Adipose tissue (tissue), 3 donors: Measurements from ENCODE around the gene SDC1. TPM values are rescaled to one million over a fixed set of nuclear protein-coding genes. Genes with fewer than 3 reads are reported as not detected.

Experiments used
- H3K27ac ChIP-seq: one replicate; pipeline ENCODE4 v1.5.1; 2013; ENCODE audit warnings: low read depth, low read length
- WGBS, 3 donors: extraction: QIAGEN DNeasy Blood & Tissue Kit; methylation state at CpG; one replicate each; pipeline ENCODE4 v1.1.7; 2013; 5-methylcytosine and 5-hydroxymethylcytosine counted together
- polyA plus RNA-seq, 3 donors: library from polyadenylated mRNA; stranded (reverse); fragments of 200-250 nt; gene quantifications; one replicate each; pipeline ENCODE4 v1.2.3, GENCODE V29; 2013
- donor health status: healthy with polysubstance abuse.
- donor health status: Bipolar disorder and iron deficiency.
- donor health status: healthy.

The SDC1 gene
- polyA plus RNA-seq, 3 donors = 1.5 to 6.0 (median 2.8) TPM

DNA sequence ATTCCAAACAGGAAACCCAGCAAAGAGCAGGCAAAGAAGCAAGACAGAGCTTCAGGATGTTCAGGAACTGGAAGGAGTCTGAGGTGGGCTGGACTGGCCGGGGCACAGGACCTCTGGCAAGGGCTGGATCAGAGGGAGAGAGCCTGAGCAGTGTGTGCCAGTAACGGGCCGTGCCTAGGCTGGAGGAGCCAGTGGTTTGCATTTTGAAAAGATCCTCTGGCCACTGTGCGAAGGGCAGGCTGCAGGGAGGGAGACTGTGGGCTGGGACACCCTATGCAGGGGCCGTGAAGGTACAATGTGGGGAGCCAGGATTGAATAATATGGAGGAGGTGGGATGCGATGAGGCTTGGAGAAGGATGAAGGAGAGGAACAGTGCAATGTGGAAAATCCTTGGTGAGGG is 6.2 kb upstream of the SDC1 start:
- 79 to 86% (median 84%) methylated on average over 6 of the region's 6 CpGs for WGBS, 3 donors
- no peak overlapping the region for H3K27ac ChIP-seq

DNA sequence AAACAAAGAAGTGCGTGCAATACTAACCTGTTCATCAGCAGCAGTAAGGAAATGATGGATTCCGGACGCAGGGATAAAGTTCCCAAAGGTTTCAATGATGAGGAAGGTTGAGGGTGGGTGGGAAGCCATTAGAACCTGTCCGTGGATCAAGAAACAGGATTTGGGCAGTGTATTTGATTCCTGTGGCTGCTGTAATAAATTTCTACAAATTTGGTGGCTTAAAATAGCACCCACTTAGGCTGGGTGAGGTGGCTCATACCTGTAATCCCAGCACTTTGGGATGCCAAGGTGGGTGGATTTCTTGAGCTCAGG is 5.1 kb upstream of the SDC1 start:
- WGBS, 3 donors = 79 to 85% (median 81%) methylated on average over 4 of the region's 4 CpGs
- H3K27ac ChIP-seq = no peak overlapping the region

DNA sequence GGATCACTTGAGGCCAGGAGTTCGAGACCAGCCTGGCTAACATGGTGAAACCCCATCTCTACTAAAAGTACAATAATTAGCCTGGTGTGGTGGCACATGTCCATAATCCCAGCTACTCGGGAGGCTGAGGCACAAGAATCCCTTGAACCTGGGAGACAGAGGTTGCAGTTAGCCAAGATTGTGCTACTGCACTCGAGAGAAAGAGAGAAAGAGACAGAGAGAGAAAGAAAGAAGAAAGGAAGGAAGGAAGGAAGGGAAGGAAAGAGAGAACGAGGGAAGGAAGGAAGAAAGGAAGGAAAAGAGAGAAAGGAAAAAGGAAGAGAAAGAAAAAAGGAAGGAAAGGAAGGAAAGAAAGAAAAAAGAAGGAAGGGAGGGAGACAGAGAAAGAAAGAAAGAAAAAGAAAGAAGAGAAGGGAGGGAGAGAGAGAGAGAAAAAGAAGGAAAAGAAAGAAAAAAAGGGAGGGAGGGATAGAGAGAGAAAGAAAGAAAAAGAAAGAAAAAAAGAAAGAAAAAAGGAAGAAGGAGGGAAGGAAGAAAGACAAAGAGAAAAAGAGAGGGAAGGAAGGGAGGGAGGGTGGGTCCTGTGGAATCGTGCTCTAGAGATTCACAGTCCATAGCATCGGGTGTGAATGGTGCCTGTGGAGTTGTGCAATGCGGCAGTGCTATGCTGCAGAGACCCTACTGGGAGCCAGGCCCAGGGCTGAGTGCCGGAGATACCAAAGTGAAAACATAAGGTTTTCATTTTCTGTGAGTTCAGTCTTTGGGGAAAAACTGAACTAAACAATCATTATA is 4.6 kb upstream of the SDC1 start:
- no peak overlapping the region for H3K27ac ChIP-seq
- 64 to 80% (median 69%) methylated on average over 8 of the region's 8 CpGs for WGBS, 3 donors

DNA sequence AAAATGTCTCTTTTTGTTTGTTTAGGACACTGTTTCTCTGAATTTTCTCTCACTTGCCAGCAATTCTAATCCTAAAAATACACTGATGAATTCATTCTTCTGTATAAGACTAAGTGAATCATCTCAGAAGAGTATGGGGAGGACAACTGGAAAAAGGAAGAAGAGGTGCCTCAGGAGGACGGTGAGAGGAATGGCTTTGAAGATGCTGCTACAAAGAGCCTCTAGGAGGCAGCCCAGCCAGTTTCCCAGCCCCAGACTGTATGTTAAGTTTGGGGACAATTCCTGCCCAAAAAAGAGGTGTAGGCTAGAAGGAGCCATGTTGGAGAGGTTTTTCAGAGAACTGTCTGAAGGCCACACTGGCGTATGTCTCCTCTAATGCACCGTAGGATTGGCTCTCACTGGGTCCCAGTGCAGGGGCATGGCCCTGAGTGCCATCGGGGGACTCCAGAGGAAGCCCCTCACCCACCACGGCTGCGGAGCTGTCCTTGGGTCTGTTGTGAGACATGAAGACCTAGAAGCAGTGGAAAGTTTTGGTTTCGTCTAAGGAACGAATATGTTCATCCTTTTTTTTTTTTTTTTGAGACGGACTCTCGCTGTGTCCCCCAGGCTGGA is 3.1 kb upstream of the SDC1 start:
- 87 to 89% (median 88%) methylated on average over 10 of the region's 10 CpGs for WGBS, 3 donors
- no peak overlapping the region for H3K27ac ChIP-seq

DNA sequence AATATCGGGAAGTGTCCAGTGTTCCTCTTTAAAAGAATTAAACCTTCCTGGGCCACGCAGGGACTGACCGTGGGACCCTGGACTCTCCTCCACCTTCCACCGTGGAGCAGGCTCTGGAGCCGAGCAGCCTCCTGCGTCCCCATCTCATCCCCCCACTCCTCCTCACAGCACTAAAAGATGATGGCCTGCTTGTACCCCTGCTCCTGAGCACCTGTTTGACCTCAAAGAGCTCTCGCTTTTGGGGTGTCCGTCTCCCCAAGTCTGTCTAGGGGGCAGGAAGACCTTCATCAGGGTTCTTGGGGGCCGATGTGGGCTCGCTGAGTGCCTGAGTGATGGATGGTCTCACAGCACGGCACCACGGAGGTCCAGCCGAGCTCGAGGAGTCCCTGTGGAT is 1.2 kb upstream of the SDC1 start:
- no peak overlapping the region for H3K27ac ChIP-seq
- 86 to 92% (median 89%) methylated on average over 14 of the region's 14 CpGs for WGBS, 3 donors

DNA sequence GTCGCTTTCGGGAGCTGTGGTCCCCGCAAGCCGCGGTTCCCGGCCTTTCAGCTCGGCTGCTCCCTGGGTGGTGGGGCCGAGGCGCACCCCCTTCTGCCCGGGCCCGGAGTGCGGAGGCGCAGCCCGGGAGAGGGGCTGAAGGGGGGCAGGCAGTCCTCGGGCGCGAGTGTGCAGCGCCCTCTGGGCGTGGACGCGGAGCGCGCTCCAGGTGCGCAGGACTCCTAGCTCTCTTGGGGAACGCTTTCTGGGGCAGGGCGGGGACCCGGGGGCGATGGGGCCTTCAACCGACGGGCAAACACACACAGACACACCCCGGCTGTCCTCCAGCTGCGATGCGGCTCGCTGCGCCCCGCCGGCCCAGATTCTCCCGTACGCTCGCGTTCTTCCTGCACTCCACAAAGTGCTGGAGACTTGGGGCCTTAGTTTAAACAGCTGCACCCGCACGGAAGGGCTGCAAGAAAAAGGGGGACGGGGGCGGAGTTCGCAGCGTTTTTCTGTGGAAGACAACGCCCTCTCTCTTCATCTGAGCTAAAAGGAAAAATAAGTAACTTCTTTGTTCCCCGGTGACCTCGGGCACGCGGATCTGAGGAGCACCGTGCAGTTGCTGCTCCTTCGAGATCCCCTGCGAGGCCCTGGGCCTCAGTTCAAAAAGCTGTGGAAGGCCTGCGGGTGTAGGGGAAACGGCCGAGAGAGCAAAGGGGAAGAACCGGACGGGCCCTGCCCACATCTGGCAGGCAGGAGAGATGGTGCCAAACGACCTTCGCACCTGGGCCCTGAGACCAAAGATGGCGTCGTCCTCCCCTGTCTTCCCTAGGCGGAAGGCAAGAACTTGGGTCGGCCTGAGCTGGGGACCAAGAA is 593 bp upstream of the SDC1 start:
- 5 to 8% (median 7%) methylated on average over 64 to 66 of the region's 66 CpGs for WGBS, 3 donors
- H3K27ac ChIP-seq = no peak overlapping the region

DNA sequence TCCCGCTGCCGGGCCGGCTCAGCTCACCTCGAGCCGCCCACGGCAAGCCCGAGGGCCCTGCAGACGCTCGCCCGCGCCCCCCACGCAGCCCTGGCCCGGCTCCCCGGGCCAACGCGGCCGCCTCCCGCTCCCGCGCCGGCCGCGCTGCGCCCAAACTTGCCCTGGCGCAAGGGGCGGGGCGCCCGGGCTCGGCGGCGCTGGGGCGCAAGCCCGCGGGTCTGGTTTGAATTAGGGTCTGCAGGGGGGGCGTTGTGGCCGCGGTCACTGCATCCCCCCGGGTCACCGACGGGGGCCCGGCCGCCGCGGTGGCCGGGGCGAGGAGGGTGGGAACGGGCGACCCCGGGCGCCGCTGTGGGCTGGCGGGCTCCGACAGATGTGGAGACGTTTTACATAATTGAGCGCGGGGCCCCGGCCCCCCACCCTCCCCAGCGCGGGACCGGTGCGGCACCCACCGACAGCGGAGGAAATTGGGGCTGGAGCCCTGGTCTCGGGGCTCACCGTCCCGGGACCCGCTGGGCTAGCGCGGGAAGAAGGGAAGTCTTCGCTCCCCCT is 690 bp downstream of the SDC1 start:
- 1% methylated on average over 28 to 70 of the region's 70 CpGs for WGBS, 3 donors
- H3K27ac ChIP-seq = no peak overlapping the region

DNA sequence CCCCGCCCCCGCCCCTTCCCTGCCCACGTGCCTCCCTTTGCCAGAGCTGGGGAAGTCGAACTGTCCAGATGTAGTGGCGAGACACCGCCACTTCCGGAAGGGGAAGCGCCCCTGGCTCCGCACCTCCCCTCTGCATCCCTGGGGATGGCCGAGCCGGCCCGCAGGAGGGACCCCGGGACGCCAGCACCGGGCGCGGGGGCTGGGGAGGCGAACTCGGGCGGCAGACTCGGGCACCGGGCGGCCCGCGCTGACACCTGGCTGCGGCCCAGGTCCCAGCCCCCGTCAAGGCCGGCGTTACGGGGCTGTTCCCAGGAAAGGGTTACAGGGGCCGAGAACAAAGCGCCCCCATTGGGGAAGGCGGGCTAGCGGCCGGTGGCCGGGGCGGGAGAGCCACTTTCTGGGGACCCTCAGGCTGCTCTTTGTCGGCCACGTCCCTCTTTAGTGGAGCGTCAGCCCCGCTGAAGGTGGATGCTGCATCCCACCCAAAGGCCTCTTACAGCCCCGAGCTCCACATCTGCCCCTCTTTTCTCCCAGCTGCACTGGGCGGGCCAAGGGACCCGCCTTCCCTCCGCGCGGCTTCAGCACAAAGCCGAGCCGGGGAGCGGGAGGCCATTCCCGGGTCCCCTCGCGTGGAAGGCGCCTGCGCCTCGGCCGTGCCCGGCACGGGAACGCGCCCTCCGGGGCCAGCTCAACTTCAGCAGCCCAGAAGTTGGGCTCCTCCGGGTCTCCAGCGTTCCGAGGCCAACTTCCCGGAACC is 1.3 kb downstream of the SDC1 start:
- WGBS, 3 donors = 0 to 1% (median 0%) methylated on average over 60 to 66 of the region's 66 CpGs

DNA sequence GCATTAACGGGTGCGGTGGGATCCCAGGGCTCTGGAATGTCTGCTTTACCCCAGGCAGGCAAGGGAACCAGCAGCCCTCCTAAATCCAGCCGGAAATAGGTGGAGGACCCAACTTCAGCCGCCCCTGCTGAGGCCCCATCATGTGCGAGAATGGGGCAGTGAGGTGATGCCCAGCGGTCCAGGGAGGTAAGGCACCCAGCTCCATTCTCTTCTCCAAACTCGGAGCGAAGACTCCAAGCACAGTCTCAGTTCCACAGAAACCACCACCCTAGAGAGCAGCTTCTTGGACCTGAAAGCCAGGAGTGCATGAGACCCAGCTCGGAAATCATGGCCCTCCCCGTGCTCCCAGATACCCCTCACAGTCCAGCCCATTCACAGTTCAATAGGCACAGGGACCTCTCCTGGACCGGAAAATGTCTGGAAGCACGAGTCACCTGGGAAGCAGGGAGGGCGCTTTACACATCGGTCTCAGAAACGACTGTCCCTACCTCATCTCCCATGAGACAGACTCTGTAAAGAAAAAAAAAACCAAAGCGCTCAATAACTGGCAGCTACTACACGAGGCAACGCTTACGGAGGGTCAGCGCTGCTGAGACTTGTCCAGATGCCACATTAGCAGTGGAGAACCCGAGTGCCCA is 2.0 kb downstream of the SDC1 start:
- 42 to 43% (median 42%) methylated on average over 21 of the region's 21 CpGs for WGBS, 3 donors
- H3K27ac ChIP-seq = no peak overlapping the region

More for the DNA sequence above, 1.3 kb downstream of the SDC1 start:
- H3K27ac ChIP-seq = no peak overlapping the region

DNA sequence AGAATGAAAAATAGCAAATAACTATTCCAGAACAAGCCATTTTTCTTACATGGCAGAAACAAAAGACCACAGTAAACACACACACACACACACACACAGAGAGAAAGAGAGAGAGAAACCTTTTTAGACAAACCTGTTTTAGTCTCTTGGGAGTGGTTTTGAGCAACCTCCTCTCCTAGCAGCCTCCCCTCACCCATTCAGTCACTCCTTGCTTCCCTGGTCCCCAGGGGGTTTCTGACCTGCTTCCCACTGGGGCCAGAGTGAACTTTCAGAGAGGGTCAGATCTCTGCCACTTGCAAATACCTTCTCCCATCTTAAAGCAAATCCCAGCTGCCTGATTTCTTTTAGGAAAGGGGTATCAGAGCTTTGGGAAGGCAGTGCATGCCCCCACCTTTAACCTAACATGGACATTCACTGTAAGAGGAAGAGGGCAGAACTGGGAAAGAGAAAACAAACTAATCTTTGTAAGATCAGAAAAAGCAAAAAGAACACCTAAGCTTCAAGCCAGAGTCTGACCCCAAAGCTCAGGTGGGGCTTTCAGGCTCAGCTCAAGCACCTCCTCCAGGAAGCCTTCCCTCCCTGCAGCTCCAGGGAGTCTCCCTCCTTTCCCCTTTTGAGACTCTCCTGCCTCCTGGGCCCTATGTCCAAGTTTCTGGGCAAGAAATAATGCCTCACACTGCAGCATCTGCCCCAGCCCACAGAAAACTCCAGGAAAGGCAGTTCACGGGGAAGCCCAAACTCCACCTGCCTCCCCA is 2.7 kb downstream of the SDC1 start:
- 88 to 100% (median 93%) methylated on average over 1 of the region's 1 CpG for WGBS, 3 donors
- no peak overlapping the region for H3K27ac ChIP-seq

DNA sequence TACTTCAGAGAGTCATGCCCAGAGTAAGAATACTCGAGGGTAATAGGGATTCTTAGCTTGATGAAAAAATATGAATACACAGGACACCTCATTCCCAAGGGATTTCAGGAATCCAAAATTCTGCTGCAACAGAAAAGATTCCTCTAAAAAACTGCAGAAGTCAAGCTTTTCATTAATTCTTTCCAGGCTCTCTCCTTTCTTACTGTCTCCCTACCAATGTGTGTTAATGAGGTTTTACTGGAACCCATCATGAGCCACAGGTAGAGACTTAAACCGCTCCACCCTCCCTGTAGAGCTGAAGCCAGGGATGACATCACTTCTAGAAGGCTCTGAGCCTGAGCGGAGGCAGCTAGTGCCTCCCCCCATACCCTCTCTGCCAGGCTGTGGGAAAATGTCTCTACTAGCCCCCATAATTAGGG is 3.4 kb downstream of the SDC1 start:
- WGBS, 3 donors = 70 to 75% (median 74%) methylated on average over 3 of the region's 3 CpGs
- no peak overlapping the region for H3K27ac ChIP-seq

DNA sequence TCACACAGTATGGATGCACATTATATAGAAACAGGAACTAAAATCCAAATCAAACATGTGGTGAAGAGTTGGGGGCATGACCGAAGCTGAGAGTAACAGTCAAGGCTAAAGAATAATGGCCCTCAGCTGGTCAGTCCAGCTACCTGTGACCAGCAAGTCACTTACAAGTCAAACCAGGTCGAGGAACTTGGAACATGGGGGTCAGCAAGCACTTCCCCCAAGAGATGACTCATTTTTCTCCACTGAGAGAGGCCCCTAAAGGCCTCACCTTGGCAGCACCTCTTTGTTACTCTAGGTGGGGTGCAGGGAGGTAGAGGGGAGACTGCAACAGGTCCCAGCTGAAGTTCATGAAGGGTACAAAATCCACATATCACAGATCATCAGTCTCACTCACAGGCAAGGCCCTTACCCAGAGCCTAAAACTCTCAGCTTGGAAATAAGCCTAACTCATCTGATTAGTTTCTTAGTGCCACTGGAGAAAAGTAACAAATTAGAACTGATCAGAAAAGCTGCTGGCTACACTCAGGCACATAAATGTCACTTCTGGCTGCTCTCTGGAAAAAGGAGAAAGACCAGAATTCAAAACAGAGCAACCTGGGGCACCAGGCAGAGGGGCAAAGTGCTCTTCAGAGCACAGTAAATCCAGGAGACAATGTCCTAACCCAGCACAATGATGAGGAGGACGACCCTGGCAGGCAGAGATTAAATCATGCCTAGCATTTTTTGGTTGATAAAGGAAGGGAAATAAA is 4.0 kb downstream of the SDC1 start:
- WGBS, 3 donors = 68 to 73% (median 73%) methylated on average over 3 of the region's 3 CpGs
- no peak overlapping the region for H3K27ac ChIP-seq

DNA sequence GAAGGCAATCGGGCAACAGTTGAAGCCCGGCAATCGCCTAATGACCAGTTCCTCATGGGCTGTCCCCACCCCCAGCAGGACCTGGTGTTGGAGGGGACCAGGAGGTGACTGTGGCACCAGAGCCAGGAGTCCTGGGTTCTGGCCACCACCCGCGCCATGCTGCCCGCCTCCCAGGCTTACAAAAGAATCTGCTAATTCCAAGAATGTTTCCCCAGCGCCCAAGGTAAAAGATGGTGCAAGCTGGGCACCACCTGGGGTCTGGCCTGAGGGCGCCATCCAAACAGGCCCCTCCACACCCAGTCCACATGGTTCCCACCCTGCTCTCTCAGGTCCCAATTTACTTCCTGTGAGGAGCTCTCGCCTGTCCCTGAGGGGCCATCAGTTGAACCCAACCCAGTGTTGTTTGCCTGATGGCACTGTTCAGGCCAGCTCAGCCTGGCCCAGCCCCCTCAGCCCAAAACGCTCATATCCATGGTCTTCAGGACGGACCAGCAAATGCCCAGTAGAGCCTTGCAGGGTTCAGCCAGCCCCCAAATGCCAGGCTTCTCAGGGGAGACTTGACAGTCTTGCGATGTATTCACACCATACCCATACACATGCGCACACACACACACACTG is 5.1 kb downstream of the SDC1 start:
- H3K27ac ChIP-seq = no peak overlapping the region
- WGBS, 3 donors = 94 to 99% (median 96%) methylated on average over 13 of the region's 13 CpGs

DNA sequence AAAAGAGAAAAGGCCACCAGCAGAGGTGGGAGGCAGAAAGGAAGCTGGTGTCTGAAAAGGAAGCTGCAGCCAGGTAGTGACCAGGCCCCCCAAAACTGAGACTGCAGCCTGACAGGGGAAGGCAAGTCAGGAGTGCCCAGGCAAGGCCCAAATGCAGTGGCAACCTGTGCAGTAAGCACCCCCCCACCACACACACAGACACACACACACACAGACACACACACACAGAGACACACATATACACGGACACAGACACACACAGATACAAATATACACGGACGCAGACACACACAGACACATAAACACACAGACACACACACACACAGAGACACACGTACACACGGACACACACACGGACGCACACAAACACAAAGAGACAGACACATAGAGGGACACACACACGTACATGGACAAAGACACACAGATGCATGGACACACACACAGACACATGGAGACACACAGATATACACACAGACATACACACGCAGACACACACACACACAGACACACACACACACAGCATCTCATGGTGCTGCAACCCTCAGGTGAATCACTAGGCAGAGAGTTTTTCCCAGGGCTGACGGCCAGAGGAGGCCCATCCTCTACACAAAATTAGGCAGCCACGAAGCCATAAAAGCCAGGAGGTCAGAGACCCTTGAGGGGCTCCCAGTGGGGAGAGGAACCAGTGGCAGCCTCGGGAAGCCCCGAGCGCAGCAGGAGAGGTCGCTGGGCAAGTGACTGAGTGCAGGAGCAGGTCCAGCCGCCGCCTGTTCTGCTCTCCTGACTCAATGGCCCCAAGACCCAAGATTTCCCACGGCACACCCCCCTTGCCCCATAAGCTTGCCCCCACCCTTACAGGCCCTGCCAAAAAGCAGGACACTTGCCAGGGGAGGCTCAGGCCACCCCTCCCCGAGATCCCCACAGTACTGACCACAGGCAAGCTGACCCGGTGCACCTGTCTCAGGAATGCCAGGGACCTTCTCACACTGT is 6.3 kb downstream of the SDC1 start:
- H3K27ac ChIP-seq = no peak overlapping the region

More for the DNA sequence above, 6.3 kb downstream of the SDC1 start:
- WGBS, 3 donors = 90 to 94% (median 91%) methylated on average over 20 of the region's 20 CpGs
